Sigmoid colon (tissue), 7 donors: ENCODE data around the gene NDUFA12. TPM values are rescaled to one million over a fixed set of nuclear protein-coding genes. Genes with fewer than 3 reads are reported as not detected.

Experiments
- DNase-seq: peaks from one replicate; pipeline ENCODE4 v3.0.0-alpha.2; 2019
- H3K27ac ChIP-seq, 4 donors: fragments of 200-600 bp; sonication (generic); one replicate each; pipeline ENCODE4 v1.5.1; 2016 to 2019; ENCODE audit warnings: mild to moderate bottlenecking in 1 of 4
- H3K27me3 ChIP-seq, 3 donors: fragments of 200-600 bp; sonication (generic); one replicate each; pipeline ENCODE4 v1.5.1; 2019; ENCODE audit warnings: mild to moderate bottlenecking in 1 of 3
- H3K36me3 ChIP-seq, 4 donors: fragments of 200-600 bp; sonication (generic); one replicate each; pipeline ENCODE4 v1.5.1; 2016 to 2019
- H3K4me1 ChIP-seq, 4 donors: fragments of 200-600 bp; sonication (generic); one replicate each; pipeline ENCODE4 v1.5.1; 2017 to 2019
- H3K4me3 ChIP-seq, 4 donors: fragments of 200-600 bp; sonication (generic); one replicate each; pipeline ENCODE4 v1.5.1; 2017 to 2019; ENCODE audit warnings: mild to moderate bottlenecking in 2 of 4, moderate library complexity in 1 of 4
- H3K9me3 ChIP-seq, 4 donors: fragments of 200-600 bp in 3 of 4; sonication (generic) in 3 of 4; one replicate each; pipeline versions ENCODE4 v1.5.1 to v1.6.1; 2013 to 2019
- CTCF ChIP-seq, 4 experiments: fragments of 450-650 bp in 3 of 4; fragments of 200-600 bp in 1 of 4; IDR thresholded peaks; one replicate each; pipeline ENCODE4 v1.5.1; 2016 to 2019; ENCODE audit warnings: antibody characterized with exemption in 4 of 4, mild to moderate bottlenecking in 3 of 4, moderate library complexity in 2 of 4
- EP300 ChIP-seq, 4 donors: sonication (generic); formaldehyde crosslinking; IDR thresholded peaks; one replicate each; pipeline ENCODE4 v1.6.1; 2017; ENCODE audit warnings: antibody characterized with exemption in 4 of 4
- POLR2A ChIP-seq, 2 donors: fragments of 450-650 bp; IDR thresholded peaks; one replicate each; pipeline ENCODE4 v1.6.1; 2016; ENCODE audit warnings: antibody characterized with exemption in 2 of 2, mild to moderate bottlenecking in 2 of 2, moderate library complexity in 2 of 2
- POLR2AphosphoS5 ChIP-seq, 4 donors: sonication (generic); formaldehyde crosslinking; IDR thresholded peaks; one replicate each; pipeline ENCODE4 v1.6.1; 2017; ENCODE audit warnings: antibody characterized with exemption in 4 of 4
- WGBS, 2 donors: extraction: QIAGEN DNeasy Blood & Tissue Kit; methylation state at CpG; one replicate each; pipeline ENCODE4 v1.1.7; 2013; 5-methylcytosine and 5-hydroxymethylcytosine counted together
- intact Hi-C: fragments of 100-400 bp; cut with DNase I; formaldehyde crosslinking; loops from one replicate; pipeline ENCODE4 v1.15.1; 2023
- polyA plus RNA-seq, 3 donors: library from polyadenylated mRNA; stranded (reverse); fragments of 200-250 nt; gene quantifications; one replicate each; pipeline ENCODE4 v1.2.3, GENCODE V29; 2013
- total RNA-seq, 4 donors: library from RNA; depleted of rRNA; stranded (reverse); fragments of >200 nt; gene quantifications; one replicate each; pipeline ENCODE4 v1.1.0, GENCODE V29; 2016
- donor health status: healthy with polysubstance abuse.
- donor health status: Bipolar disorder and iron deficiency.
- donor health status: healthy.

NDUFA12 gene
- total and polyA plus RNA-seq, 7 donors: 95.4 to 256 (median 155) TPM

- TF ChIP-seq POLR2AphosphoS5 (IDR thresholded peaks at IDR 0.05): no peak
- no peak for TF ChIP-seq POLR2A (IDR thresholded peaks at IDR 0.05)
- TF ChIP-seq EP300 (IDR thresholded peaks at IDR 0.05): no peak
- TF ChIP-seq CTCF (IDR thresholded peaks at IDR 0.05): no peak
- DNase-seq: no peak
- Histone ChIP-seq H3K27me3 (no peaks in the 10 kb centered on the region), H3K4me1 (no peaks in the 10 kb centered on the region), H3K36me3 (no peaks in the 10 kb centered on the region), H3K4me3 (no peak overlapping the region), H3K27ac (no peak overlapping the region), H3K9me3 (no peaks in the 10 kb centered on the region)
- intact Hi-C loops: no loop called here
- WGBS, 2 donors: 86 to 90% methylated on average over 4 of the region's 4 CpGs
Observed at GRCh38 chr12:94925206-94925605, 78.3 kb downstream of the NDUFA12 start.

GRCh38 chr12:94922561-94922960 is 80.9 kb downstream of the NDUFA12 start:
- TF ChIP-seq POLR2AphosphoS5 (IDR thresholded peaks at IDR 0.05) (no peak), EP300 (IDR thresholded peaks at IDR 0.05) (no peak), CTCF (IDR thresholded peaks at IDR 0.05) (no peak), POLR2A (IDR thresholded peaks at IDR 0.05) (no peak)
- DNase-seq: no peak
- Histone ChIP-seq H3K9me3 (no peaks in the 10 kb centered on the region), H3K4me3 (no peak overlapping the region), H3K36me3 (no peaks in the 10 kb centered on the region), H3K4me1 (no peaks in the 10 kb centered on the region), H3K27me3 (no peaks in the 10 kb centered on the region), H3K27ac (no peak overlapping the region)
- intact Hi-C loops: no loop called here
- WGBS, 2 donors: 80 to 81% methylated on average over 4 of the region's 4 CpGs

Other genes with a start within 250 kb of the NDUFA12 start
- gene NR2C1, start 69.9 kb upstream of the NDUFA12 start, total RNA-seq: 10 to 100 TPM; 28.8 to 78.1 (median 52.2) TPM
- gene NR2C1, start 69.9 kb upstream of the NDUFA12 start, polyA plus RNA-seq: 10 to 100 TPM in 1 of 3 donors, 1 to 10 TPM in 2; 7.8 to 12.2 (median 8.3) TPM
- gene FGD6, start 213.8 kb upstream of the NDUFA12 start, total RNA-seq: 10 to 100 TPM; 40.2 to 56.6 (median 50.4) TPM
- gene FGD6, start 213.8 kb upstream of the NDUFA12 start, polyA plus RNA-seq: 1 to 10 TPM; 4.2 to 6.2 (median 5.3) TPM
- gene VEZT, start 214.1 kb upstream of the NDUFA12 start, total RNA-seq: 100 to 1,000 TPM in 1 of 4 donors, 10 to 100 TPM in 3; 82.8 to 114 (median 90.5) TPM
- gene VEZT, start 214.1 kb upstream of the NDUFA12 start, polyA plus RNA-seq: 10 to 100 TPM; 19.9 to 32.3 (median 20.4) TPM